Parietal lobe (tissue), 2 donors: Measurements from ENCODE around the gene BFAR. TPM values are rescaled to one million over a fixed set of nuclear protein-coding genes. Genes with fewer than 3 reads are reported as not detected.

Source experiments
- small RNA-seq: library from RNA; depleted of rRNA; stranded (forward); fragments of <200 nt; gene quantifications from one replicate; pipeline ENCODE3, GENCODE V24; 2014; ENCODE audit warnings: low replicate concordance
- total RNA-seq: library from RNA; depleted of rRNA; stranded (reverse); fragments of >200 nt; gene quantifications from one replicate; pipeline ENCODE4 v1.2.3, GENCODE V29; 2014

BFAR gene, protein sequence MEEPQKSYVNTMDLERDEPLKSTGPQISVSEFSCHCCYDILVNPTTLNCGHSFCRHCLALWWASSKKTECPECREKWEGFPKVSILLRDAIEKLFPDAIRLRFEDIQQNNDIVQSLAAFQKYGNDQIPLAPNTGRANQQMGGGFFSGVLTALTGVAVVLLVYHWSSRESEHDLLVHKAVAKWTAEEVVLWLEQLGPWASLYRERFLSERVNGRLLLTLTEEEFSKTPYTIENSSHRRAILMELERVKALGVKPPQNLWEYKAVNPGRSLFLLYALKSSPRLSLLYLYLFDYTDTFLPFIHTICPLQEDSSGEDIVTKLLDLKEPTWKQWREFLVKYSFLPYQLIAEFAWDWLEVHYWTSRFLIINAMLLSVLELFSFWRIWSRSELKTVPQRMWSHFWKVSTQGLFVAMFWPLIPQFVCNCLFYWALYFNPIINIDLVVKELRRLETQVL
- 63.5 TPM for total RNA-seq

DNA sequence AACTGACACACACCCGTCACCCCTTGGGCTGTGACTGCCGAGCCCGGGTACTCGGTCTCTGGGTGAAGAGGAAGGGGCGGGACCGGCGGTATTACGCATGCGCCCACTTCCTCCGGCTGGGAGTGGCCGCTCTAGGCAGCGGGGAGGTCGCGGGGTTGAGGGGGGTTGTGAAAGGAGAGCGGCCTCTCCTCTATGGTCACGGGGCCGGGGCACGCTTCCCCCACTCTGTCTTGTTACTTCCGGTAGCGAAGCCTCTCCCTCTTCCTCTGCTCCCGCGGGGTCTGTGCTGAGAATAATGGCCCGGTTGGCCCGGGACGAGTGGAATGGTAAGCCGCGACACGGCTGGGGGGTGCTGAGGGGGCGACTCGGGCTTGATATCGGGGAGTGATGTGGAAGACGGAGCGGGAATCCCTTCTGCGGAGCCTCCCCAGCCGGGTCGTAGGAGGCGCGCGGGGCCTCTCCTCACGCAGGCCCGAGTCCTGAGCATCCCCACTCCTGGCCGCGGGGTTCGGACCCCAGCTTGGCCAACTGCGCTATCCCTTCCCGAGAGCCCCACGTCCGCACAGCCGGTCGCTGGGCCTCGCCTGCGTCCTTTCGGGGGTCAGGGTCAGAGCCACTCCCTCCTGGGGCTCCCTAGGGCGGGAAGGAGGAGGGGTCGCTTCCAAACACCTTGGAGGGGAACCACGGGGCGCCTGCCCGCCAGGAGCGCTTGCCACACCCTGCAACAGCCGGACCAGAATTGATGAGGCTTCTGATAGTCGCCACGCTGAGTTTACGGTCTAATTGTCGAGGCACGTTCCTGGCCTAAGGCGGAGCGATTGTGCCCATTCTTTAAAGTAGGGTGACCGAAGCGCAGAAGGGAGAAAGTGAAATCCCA, at the start of gene BFAR:
Gene BFAR (plus strand): TSS at position 259 of the 877 bp plus-strand sequence. CDS start 11,396 bp downstream, outside the sequence.

DNA sequence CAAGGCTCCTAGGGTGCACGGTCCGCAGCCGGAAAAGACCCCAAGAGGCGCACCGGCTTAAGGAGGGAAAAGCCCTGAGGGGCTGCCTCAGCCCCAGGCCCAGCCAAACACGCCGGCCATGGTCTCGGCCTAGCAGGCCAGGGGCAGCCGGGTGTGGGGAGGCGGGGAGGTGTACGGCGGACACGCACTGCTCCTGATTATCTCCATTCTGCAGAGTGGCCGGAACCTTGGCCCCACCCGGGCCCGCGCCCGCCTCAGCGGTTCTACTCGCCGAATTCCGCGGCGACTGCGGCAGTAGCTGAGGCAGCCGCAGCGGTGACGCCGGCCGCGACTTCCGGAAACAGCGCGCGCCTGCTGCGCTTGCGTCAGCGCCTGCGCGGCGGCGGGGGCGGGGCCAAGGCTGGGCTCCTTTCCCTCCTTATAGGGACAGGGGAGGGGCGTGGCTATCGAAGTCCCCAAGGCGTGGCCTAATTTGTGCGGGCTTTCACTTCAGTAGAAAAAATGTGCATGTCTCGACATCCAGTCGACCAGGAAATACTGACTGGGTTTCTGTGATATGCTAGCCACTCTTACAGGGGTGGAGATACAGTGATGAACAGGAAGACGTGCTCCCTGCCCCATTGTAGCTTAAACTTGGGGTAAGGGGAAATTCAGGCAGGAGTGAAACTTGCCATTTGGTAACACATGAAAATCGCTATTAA, 2.7 kb upstream of the BFAR start, which contains the start of gene PARN:
Gene PARN (minus strand): TSS at position 342 of the 701 bp plus-strand sequence. CDS start 135 bp downstream, at position 207.

DNA sequence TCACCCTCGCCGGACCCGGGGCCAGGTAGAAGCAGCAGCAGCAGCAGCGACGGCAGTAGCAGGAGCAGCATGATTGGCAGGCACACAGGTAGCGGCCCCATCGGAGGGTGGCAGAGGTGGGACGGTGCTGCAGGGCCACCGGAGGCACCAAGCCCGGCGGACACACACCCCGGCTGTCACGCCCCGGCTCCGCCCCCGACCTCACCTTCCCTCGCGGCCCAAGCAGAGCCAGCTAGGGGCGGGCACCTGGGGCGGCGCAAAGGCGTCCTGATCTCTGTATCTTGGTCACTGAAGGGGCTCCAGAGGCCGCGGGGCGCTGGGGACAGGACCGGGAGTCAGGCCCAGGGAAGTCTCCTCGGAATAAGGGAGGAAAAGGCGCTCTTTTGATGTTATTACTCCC, 61.4 kb downstream of the BFAR start, which contains the start of gene PLA2G10:
Gene PLA2G10 (minus strand): TSS at position 180 of the 400 bp plus-strand sequence. CDS start 79 bp downstream, at position 101.

DNA sequence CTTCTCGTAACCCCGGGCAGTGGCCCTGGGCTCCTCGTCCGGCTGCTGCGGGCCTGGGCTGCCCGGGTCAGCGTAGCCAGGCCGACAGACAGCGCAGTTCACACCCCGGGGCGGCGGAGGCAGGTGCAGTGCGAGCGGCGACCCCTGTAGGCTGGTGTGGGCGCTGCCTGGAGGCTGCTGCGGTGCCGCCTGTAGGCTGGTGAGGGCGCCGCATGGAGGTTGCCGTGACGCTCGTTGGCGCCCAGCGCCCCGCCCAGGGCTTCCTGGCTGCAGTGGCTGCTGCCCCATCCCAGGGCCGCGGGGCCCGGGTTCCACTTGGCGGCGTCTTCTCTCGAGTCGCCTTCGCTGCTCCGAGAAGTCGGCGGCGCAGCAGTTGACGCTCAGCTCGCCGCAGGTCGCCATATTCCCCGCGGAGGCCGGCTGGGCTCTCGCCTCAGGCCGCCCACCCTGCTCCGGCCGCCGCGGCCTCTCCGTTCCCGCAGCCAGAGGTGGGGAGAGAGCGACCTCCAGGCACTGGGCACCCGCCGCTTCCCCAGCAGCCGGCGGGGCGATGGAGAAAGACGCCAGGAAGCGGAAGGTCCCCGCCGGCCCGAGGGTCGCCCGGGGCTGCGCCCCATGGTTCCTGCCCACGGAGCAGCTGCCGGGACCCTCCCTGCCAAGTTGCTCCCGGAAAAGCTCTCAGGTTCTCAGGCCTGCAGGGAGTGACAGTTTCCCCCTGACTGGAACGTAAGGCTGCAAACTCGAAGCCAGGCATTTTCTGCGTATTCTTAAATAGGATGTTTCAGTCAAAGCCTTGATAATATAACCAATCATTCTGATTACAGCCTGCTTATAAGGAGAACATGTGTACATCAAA, 70.6 kb downstream of the BFAR start, which contains the start of gene NPIPA3:
Gene NPIPA3 (plus strand): TSS at position 256 of the 856 bp plus-strand sequence. CDS start 5,533 bp downstream, outside the sequence.

Small RNA genes within 50 kb of the gene (small RNA-seq; reads per million reads assigned to genes)
- gene RN7SL274P (not detected), gene RNU7-125P (not detected)

Other genes starting within 250 kb of the BFAR start
- 28.5 TPM for gene PARN, start 2.7 kb upstream of the BFAR start, total RNA-seq
- gene PLA2G10, start 61.4 kb downstream of the BFAR start, total RNA-seq, result not detected
- gene NPIPA3, start 70.5 kb downstream of the BFAR start, total RNA-seq, result 3.8 TPM
- 3.8 TPM for gene NPIPA2, start 109.6 kb downstream of the BFAR start, total RNA-seq
- 94.8 TPM for gene NOMO1, start 200.8 kb downstream of the BFAR start, total RNA-seq